GM10266 (cell line): ENCODE measurements around the gene MDN1.

ENCODE experiments used
- DNase-seq: peaks from one replicate; pipeline ENCODE4 v3.0.0; 2012; ENCODE audit errors: extremely low spot score
- CTCF ChIP-seq: IDR thresholded peaks from 2 replicates; pipeline ENCODE4 v1.5.1; 2012; ENCODE audit warnings: mild to moderate bottlenecking, low read depth; ENCODE audit not compliant: control insufficient read depth, insufficient read depth; ENCODE audit errors: missing control alignments

Gene MDN1

GRCh38 chr6:89693207-89693606 is 126.4 kb downstream of the MDN1 start:
- TF ChIP-seq CTCF = no peak
- DNase-seq = no peak

- TF ChIP-seq CTCF = no peak
- DNase-seq = no peak
Observed at GRCh38 chr6:89692256-89692655, 127.3 kb downstream of the MDN1 start.

GRCh38 chr6:89690944-89691324 is 128.7 kb downstream of the MDN1 start:
- DNase-seq = no peak

GRCh38 chr6:89689732-89690131 is 129.9 kb downstream of the MDN1 start:
- no peak for TF ChIP-seq CTCF
- DNase-seq = no peak

More at GRCh38 chr6:89690944-89691324, 128.7 kb downstream of the MDN1 start:
- no peak for TF ChIP-seq CTCF

- no peak for TF ChIP-seq CTCF
- DNase-seq = no peak
Observed at GRCh38 chr6:89688328-89688727, 131.3 kb downstream of the MDN1 start.

- DNase-seq = no peak
- no peak for TF ChIP-seq CTCF
Observed at GRCh38 chr6:89685311-89685710, 134.3 kb downstream of the MDN1 start.

- DNase-seq = no peak
- TF ChIP-seq CTCF = no peak
Observed at GRCh38 chr6:89682991-89683390, 136.6 kb downstream of the MDN1 start.
